RWPE2 (cell line): ENCODE data around the gene FUOM.

ENCODE experiments used
- ATAC-seq: fragments of 200-7000 bp; cut with Tn5 transposase; 3 replicates; pipeline ENCODE4 v1.9.1; 2021; ENCODE audit warnings: low read depth
- DNase-seq: peaks from one replicate; pipeline ENCODE4 v3.0.0-alpha.2; 2020; ENCODE audit warnings: low spot score
- H3K27ac ChIP-seq: fragments of 450-650 bp; 2 replicates; pipeline ENCODE4 v1.5.1; 2017; ENCODE audit warnings: mild to moderate bottlenecking; ENCODE audit not compliant: poor library complexity, severe bottlenecking
- H3K27me3 ChIP-seq: fragments of 250-450 bp; sonication (Bioruptor Pico); 2 replicates; pipeline ENCODE4 v1.5.1; 2021; ENCODE audit warnings: mild to moderate bottlenecking, moderate library complexity; ENCODE audit not compliant: insufficient read depth, poor library complexity, severe bottlenecking
- H3K36me3 ChIP-seq: fragments of 250-450 bp; sonication (Bioruptor Pico); 2 replicates; pipeline ENCODE4 v1.5.1; 2020; ENCODE audit warnings: low read depth, mild to moderate bottlenecking, moderate library complexity
- H3K4me1 ChIP-seq: fragments of 250-450 bp; sonication (Bioruptor Pico); 2 replicates; pipeline ENCODE4 v1.5.1; 2021; ENCODE audit warnings: mild to moderate bottlenecking, moderate library complexity; ENCODE audit not compliant: insufficient read depth, poor library complexity, severe bottlenecking
- H3K4me3 ChIP-seq: fragments of 250-450 bp; sonication (Bioruptor Pico); 2 replicates; pipeline ENCODE4 v1.5.1; 2021; ENCODE audit warnings: mild to moderate bottlenecking, moderate library complexity; ENCODE audit not compliant: severe bottlenecking
- H3K9me3 ChIP-seq: fragments of 250-450 bp; sonication (Bioruptor Pico); 2 replicates; pipeline ENCODE4 v1.5.1; 2021; ENCODE audit warnings: mild to moderate bottlenecking, moderate library complexity; ENCODE audit not compliant: severe bottlenecking
- TF ChIP-seq, protein P1 (sequence below): fragments of 450-650 bp; IDR thresholded peaks from one replicate; pipeline ENCODE4 v1.5.1; 2017; ENCODE audit warnings: mild to moderate bottlenecking, moderate library complexity; ENCODE audit not compliant: poor library complexity, severe bottlenecking

FUOM gene

GRCh38 chr10:133354672-133355240, 3.1 kb downstream of the FUOM start:
- Histone ChIP-seq H3K36me3 (peaks cover 8% of the 10 kb centered on the region; the same call in 1 of the 2 replicates), H3K4me1 (no peaks in the 10 kb centered on the region), H3K4me3 (no peak overlapping the region), H3K9me3 (no peaks in the 10 kb centered on the region), H3K27ac (no peak overlapping the region), H3K27me3 (no peaks in the 10 kb centered on the region)
- DNase-seq (no peak), ATAC-seq (no peak)
- TF ChIP-seq, protein P1, sequence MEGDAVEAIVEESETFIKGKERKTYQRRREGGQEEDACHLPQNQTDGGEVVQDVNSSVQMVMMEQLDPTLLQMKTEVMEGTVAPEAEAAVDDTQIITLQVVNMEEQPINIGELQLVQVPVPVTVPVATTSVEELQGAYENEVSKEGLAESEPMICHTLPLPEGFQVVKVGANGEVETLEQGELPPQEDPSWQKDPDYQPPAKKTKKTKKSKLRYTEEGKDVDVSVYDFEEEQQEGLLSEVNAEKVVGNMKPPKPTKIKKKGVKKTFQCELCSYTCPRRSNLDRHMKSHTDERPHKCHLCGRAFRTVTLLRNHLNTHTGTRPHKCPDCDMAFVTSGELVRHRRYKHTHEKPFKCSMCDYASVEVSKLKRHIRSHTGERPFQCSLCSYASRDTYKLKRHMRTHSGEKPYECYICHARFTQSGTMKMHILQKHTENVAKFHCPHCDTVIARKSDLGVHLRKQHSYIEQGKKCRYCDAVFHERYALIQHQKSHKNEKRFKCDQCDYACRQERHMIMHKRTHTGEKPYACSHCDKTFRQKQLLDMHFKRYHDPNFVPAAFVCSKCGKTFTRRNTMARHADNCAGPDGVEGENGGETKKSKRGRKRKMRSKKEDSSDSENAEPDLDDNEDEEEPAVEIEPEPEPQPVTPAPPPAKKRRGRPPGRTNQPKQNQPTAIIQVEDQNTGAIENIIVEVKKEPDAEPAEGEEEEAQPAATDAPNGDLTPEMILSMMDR, result no peak

- DNase-seq (no peak), ATAC-seq (no peak)
- H3K27ac ChIP-seq, result no peak overlapping the region
- peaks cover 8% of the 10 kb centered on the region; the same call in 1 of the 2 replicates for H3K36me3 ChIP-seq
- TF ChIP-seq, protein P1, result no peak
- H3K4me1 ChIP-seq, result no peaks in the 10 kb centered on the region
- H3K4me3 ChIP-seq, result no peak overlapping the region
- no peaks in the 10 kb centered on the region for H3K9me3 ChIP-seq
- no peaks in the 10 kb centered on the region for H3K27me3 ChIP-seq
Measured at GRCh38 chr10:133353988-133354605, 3.7 kb downstream of the FUOM start.

GRCh38 chr10:133353202-133353959, 4.4 kb downstream of the FUOM start:
- no peak for ATAC-seq

DNA sequence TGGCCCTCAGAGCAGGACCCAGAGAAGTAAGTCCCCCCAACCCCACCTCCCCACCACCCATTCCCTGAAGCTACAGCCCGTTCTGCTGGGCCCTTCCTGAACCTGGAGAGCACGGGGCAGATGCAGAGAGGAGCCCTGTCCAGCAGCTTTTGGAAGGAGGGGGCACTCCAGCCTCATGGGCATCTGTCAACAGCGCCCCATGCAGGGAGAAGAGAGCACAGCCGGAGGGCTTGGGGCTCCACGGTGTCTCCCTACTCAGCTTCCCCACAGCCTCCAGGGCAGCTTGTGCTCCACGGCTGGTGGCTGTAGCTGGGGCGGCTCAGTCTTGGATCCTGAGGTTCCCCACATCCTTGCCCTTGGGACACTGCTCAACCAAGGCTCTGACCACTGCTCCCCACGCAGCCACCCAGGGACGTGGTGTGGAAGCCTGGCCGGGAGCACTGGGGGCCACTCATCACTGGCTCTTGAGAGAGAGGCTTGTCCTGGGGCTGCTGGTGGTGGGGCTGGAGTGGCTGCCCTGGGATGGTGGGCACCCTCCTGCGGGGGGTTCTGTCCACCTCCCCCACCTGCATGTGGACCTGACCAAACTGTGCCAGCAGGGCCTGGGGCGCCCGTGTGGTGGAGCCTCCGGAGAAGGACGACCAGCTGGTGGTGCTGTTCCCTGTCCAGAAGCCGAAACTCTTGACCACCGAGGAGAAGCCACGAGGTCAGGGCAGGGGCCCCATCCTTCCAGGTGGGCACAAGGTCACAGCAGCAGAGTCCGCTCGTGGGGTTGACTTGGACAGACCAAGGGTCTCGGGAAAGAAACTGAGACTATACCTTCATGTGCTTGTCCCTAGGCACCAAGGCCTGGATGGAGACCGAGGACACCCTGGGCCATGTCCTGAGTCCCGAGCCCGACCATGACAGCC, 6.2 kb downstream of the FUOM start:
- H3K27ac ChIP-seq, result no peak overlapping the region
- H3K36me3 ChIP-seq, result peaks cover 8% of the 10 kb centered on the region; the same call in 1 of the 2 replicates
- H3K9me3 ChIP-seq, result no peaks in the 10 kb centered on the region
- no peaks in the 10 kb centered on the region for H3K4me1 ChIP-seq
- ATAC-seq (no peak; the same call in 2 of the 3 replicates), DNase-seq (no peak)
- TF ChIP-seq, protein P1, result no peak
- no peaks in the 10 kb centered on the region for H3K27me3 ChIP-seq
- no peak overlapping the region for H3K4me3 ChIP-seq

More at GRCh38 chr10:133353202-133353959, 4.4 kb downstream of the FUOM start:
- H3K36me3 ChIP-seq, result peaks cover 8% of the 10 kb centered on the region; the same call in 1 of the 2 replicates
- H3K9me3 ChIP-seq, result no peaks in the 10 kb centered on the region
- H3K27me3 ChIP-seq, result no peaks in the 10 kb centered on the region
- no peak for DNase-seq
- no peak overlapping the region for H3K27ac ChIP-seq
- TF ChIP-seq, protein P1, result no peak
- H3K4me3 ChIP-seq, result no peak overlapping the region
- H3K4me1 ChIP-seq, result no peaks in the 10 kb centered on the region
